ENCODE data around the gene KHDRBS1. TPM values are rescaled to one million over a fixed set of nuclear protein-coding genes. Genes with fewer than 3 reads are reported as not detected.
"Not testable (repeated sequence)": the region's sequence is repeated elsewhere in the genome, so short reads cannot be mapped to it uniquely, and the experiment has no call there.

The KHDRBS1 gene
- total RNA-seq, 6 experiments from 2014 or later, result 22.8 to 38.2 (median 34.0) TPM

GRCh38 chr1:32073299-32074229 is 59.9 kb downstream of the KHDRBS1 start:
- no peak for DNase-seq

GRCh38 chr1:32074841-32075240 is 61.2 kb downstream of the KHDRBS1 start:
- intact Hi-C loops (cut with DNase I), result no loop called here
- no peak overlapping the region for H3K27ac ChIP-seq
- H3K27me3 ChIP-seq, result no peaks in the 10 kb centered on the region
- H3K9me3 ChIP-seq, result no peaks in the 10 kb centered on the region
- TF ChIP-seq POLR2A (IDR thresholded peaks at IDR 0.05), result no peak
- no peak overlapping the region for H3K4me3 ChIP-seq
- WGBS (ENCODE audit: insufficient coverage, low coverage, low lambda C conversion rate, missing lambda C conversion rate), result 89% methylated on average over 3 of the region's 9 CpGs
- DNase-seq (no peak), ATAC-seq (no peak)
- H3K36me3 ChIP-seq, result peaks cover 0 to 25% (median 8%) of the 10 kb centered on the region in 4 donors
- peaks cover 0 to 6% (median 0%) of the 10 kb centered on the region in 4 donors for H3K4me1 ChIP-seq

More at GRCh38 chr1:32073299-32074229, 59.9 kb downstream of the KHDRBS1 start:
- peak overlapping the region; percentile 81 to 86 (median 86) for H3K27ac ChIP-seq
- TF ChIP-seq CTCF (IDR thresholded peaks at IDR 0.05) (peak in 2 of 4 donors; percentile 4 to 22), POLR2A (IDR thresholded peaks at IDR 0.05) (no peak)
- 56% methylated on average over 16 of the region's 28 CpGs for WGBS (ENCODE audit: insufficient coverage, low coverage, low lambda C conversion rate, missing lambda C conversion rate)
- H3K4me3 ChIP-seq, result peak overlapping the region; percentile 71 to 93 (median 83)
- H3K36me3 ChIP-seq, result peaks cover 0 to 21% (median 8%) of the 10 kb centered on the region in 4 donors
- peaks cover 0 to 6% (median 0%) of the 10 kb centered on the region in 4 donors for H3K4me1 ChIP-seq
- no peaks in the 10 kb centered on the region for H3K9me3 ChIP-seq
- no peak for ATAC-seq
- H3K27me3 ChIP-seq, result no peaks in the 10 kb centered on the region
- intact Hi-C loops (cut with DNase I), result no loop called here

GRCh38 chr1:32077451-32077850 is 63.8 kb downstream of the KHDRBS1 start:
- intact Hi-C loops (cut with DNase I), result no loop called here
- DNase-seq (no peak), ATAC-seq (no peak)
- no peak overlapping the region for H3K4me3 ChIP-seq
- no peaks in the 10 kb centered on the region for H3K27me3 ChIP-seq
- H3K9me3 ChIP-seq, result no peaks in the 10 kb centered on the region
- 83% methylated on average over 3 of the region's 3 CpGs for WGBS (ENCODE audit: insufficient coverage, low coverage, low lambda C conversion rate, missing lambda C conversion rate)
- H3K4me1 ChIP-seq, result no peaks in the 10 kb centered on the region
- peaks cover 0 to 25% (median 9%) of the 10 kb centered on the region in 4 donors for H3K36me3 ChIP-seq
- TF ChIP-seq CTCF (IDR thresholded peaks at IDR 0.05) (no peak), POLR2A (IDR thresholded peaks at IDR 0.05) (no peak)
- H3K27ac ChIP-seq, result no peak overlapping the region

- intact Hi-C loops (cut with DNase I), result no loop called here
- Histone ChIP-seq H3K36me3 (peaks cover 0 to 20% (median 5%) of the 10 kb centered on the region in 4 donors), H3K4me3 (no peak overlapping the region), H3K27ac (no peak overlapping the region), H3K9me3 (no peaks in the 10 kb centered on the region), H3K27me3 (no peaks in the 10 kb centered on the region), H3K4me1 (no peaks in the 10 kb centered on the region)
- DNase-seq, result no peak
- ATAC-seq, result no peak
- 50% methylated on average over 1 of the region's 1 CpG for WGBS (ENCODE audit: insufficient coverage, low coverage, low lambda C conversion rate, missing lambda C conversion rate)
- TF ChIP-seq POLR2A (IDR thresholded peaks at IDR 0.05), result no peak
- no peak for TF ChIP-seq CTCF (IDR thresholded peaks at IDR 0.05)
Measured at GRCh38 chr1:32082022-32082421, 68.4 kb downstream of the KHDRBS1 start.

GRCh38 chr1:32086381-32086780 is 72.7 kb downstream of the KHDRBS1 start:
- DNase-seq; H3K27me3 ChIP-seq; H3K4me3 ChIP-seq; H3K36me3 ChIP-seq; H3K4me1 ChIP-seq; H3K27ac ChIP-seq; ATAC-seq; intact Hi-C loops (cut with DNase I); H3K9me3 ChIP-seq: not testable (repeated sequence)
- 100% methylated on average over 2 of the region's 2 CpGs for WGBS (ENCODE audit: insufficient coverage, low coverage, low lambda C conversion rate, missing lambda C conversion rate)

All from right lobe of liver (tissue), 6 donors.